Chondrocyte (in vitro differentiated cells): Measurements from ENCODE around the gene TPPP3. TPM values are rescaled to one million over a fixed set of nuclear protein-coding genes. Genes with fewer than 3 reads are reported as not detected.

Experiments used
- DNase-seq: peaks from one replicate; pipeline ENCODE4 v3.0.0; 2021; ENCODE audit warnings: mixed read lengths, low spot score
- H3K27ac Mint-ChIP-seq: one replicate; pipeline ENCODE4 v1.8.0; 2021; ENCODE audit warnings: mild to moderate bottlenecking, moderate library complexity, mixed read lengths; ENCODE audit not compliant: unreplicated experiment
- H3K27me3 Mint-ChIP-seq: 2 replicates; pipeline ENCODE4 v1.8.0; 2021; ENCODE audit warnings: low read depth, mixed read lengths
- H3K36me3 Mint-ChIP-seq: 2 replicates; pipeline ENCODE4 v1.8.0; 2021; ENCODE audit warnings: low read depth, mixed read lengths
- H3K4me1 Mint-ChIP-seq: 2 replicates; pipeline ENCODE4 v1.8.0; 2021; ENCODE audit warnings: low read depth, mild to moderate bottlenecking, mixed read lengths
- H3K4me3 Mint-ChIP-seq: one replicate; pipeline ENCODE4 v1.8.0; 2021; ENCODE audit warnings: mild to moderate bottlenecking, moderate library complexity, mixed read lengths; ENCODE audit not compliant: unreplicated experiment
- H3K9me3 Mint-ChIP-seq: 2 replicates; pipeline ENCODE4 v1.8.0; 2021; ENCODE audit warnings: low read depth, mixed read lengths
- CTCF ChIP-seq: fragments of 200-600 bp; sonication (generic); IDR thresholded peaks from 2 replicates; pipeline ENCODE4 v1.5.0; 2021; ENCODE audit warnings: antibody characterized with exemption, mild to moderate bottlenecking, moderate library complexity
- total RNA-seq: library from RNA; stranded (reverse); gene quantifications from 3 replicates; pipeline ENCODE4 v1.2.1, GENCODE V29; 2021

TPPP3 gene
- total RNA-seq, 1 donor from 2014 or later = 2.7 TPM

- Mint-ChIP-seq H3K36me3 (no peaks in the 10 kb centered on the region), H3K4me1 (peaks cover 21% of the 10 kb centered on the region), H3K4me3 (no peak overlapping the region), H3K27me3 (peaks cover 2% of the 10 kb centered on the region), H3K27ac (no peak overlapping the region), H3K9me3 (no peaks in the 10 kb centered on the region)
- DNase-seq = peak; percentile 69
- TF ChIP-seq CTCF = no peak
Measured at GRCh38 chr16:67397036-67397801, 3.9 kb upstream of the TPPP3 start.

GRCh38 chr16:67396159-67397035, 3.1 kb upstream of the TPPP3 start:
- no peak overlapping the region for H3K27ac Mint-ChIP-seq
- H3K4me3 Mint-ChIP-seq = no peak overlapping the region
- peaks cover 2% of the 10 kb centered on the region for H3K27me3 Mint-ChIP-seq

GRCh38 chr16:67395458-67396158, 2.3 kb upstream of the TPPP3 start:
- no peak for TF ChIP-seq CTCF
- Mint-ChIP-seq H3K36me3 (no peaks in the 10 kb centered on the region), H3K4me1 (peaks cover 21% of the 10 kb centered on the region), H3K27ac (no peak overlapping the region), H3K4me3 (no peak overlapping the region), H3K9me3 (no peaks in the 10 kb centered on the region), H3K27me3 (peaks cover 2% of the 10 kb centered on the region)
- no peak for DNase-seq

More at GRCh38 chr16:67396159-67397035, 3.1 kb upstream of the TPPP3 start:
- no peak for TF ChIP-seq CTCF
- no peak for DNase-seq
- no peaks in the 10 kb centered on the region for H3K36me3 Mint-ChIP-seq
- peaks cover 21% of the 10 kb centered on the region for H3K4me1 Mint-ChIP-seq
- no peaks in the 10 kb centered on the region for H3K9me3 Mint-ChIP-seq

- no peak for DNase-seq
- TF ChIP-seq CTCF = no peak
- Mint-ChIP-seq H3K27me3 (peaks cover 2% of the 10 kb centered on the region), H3K36me3 (no peaks in the 10 kb centered on the region), H3K4me3 (no peak overlapping the region), H3K4me1 (peaks cover 21% of the 10 kb centered on the region), H3K27ac (no peak overlapping the region), H3K9me3 (no peaks in the 10 kb centered on the region)
Measured at GRCh38 chr16:67395105-67395457, 1.8 kb upstream of the TPPP3 start.
